Loucy (cell line): ENCODE measurements around the gene ARHGAP1.
"Not testable (repeated sequence)": the region's sequence is repeated elsewhere in the genome, so short reads cannot be mapped to it uniquely, and the experiment has no call there.

Source experiments
- CTCF ChIP-seq: fragments of 200-600 bp; sonication (generic); conservative IDR thresholded peaks from 2 replicates; pipeline ENCODE4 v1.5.1; 2014; ENCODE audit warnings: mild to moderate bottlenecking, antibody characterized with exemption, low read length
- EZH2phosphoT487 ChIP-seq: fragments of 200-600 bp; IDR thresholded peaks from 2 replicates; pipeline ENCODE4 v1.6.1; 2018; ENCODE audit warnings: antibody characterized with exemption, mild to moderate bottlenecking, moderate library complexity, borderline replicate concordance

- TF ChIP-seq CTCF, EZH2phosphoT487: not testable (repeated sequence)
These were observed 8.9 kb upstream of the ARHGAP1 start for GRCh38 chr11:46709351-46709750.
